ENCODE results near the gene ACY1. TPM values are rescaled to one million over a fixed set of nuclear protein-coding genes. Genes with fewer than 3 reads are reported as not detected.

Gene ACY1
- polyA plus RNA-seq, 1 of the 3 experiments (the other 2 are of a cell fraction) = 93.0 TPM

GRCh38 chr3:51967384-51968169, 15.8 kb upstream of the ACY1 start, which contains the start of gene PCBP4:
Gene PCBP4, minus strand, starts transcription at chr3:51967454. Its CDS starts 6,214 bp downstream, at chr3:51961240.
- peaks cover 39% of the 10 kb centered on the region for H3K79me2 ChIP-seq (ENCODE audit: insufficient read depth)
- WGBS (ENCODE audit: low lambda C conversion rate) = 1% methylated on average over 11 of the region's 90 CpGs
- TF ChIP-seq GATA2 (CRISPR knock-in tag; IDR thresholded peaks at IDR 0.05) = no peak; the same call in 1 of the 2 replicates
- no peak for TF ChIP-seq NFIC (IDR thresholded peaks at IDR 0.05; ENCODE audit: borderline replicate concordance)
- TF ChIP-seq SMC3 (IDR thresholded peaks at IDR 0.05; ENCODE audit: low read depth, low read length) = no peak
- no peak for TF ChIP-seq TEAD4 (IDR thresholded peaks at IDR 0.05; ENCODE audit: borderline replicate concordance, insufficient read depth)
- TF ChIP-seq, protein P1, sequence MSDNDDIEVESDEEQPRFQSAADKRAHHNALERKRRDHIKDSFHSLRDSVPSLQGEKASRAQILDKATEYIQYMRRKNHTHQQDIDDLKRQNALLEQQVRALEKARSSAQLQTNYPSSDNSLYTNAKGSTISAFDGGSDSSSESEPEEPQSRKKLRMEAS (IDR thresholded peaks at IDR 0.05; ENCODE audit: low read depth) = 0 out of 2 replicates have a peak, but pooled peaks have one; percentile 3
- no peak for TF ChIP-seq RXRA (IDR thresholded peaks at IDR 0.05; ENCODE audit: borderline replicate concordance, low read depth)
- TF ChIP-seq REST (IDR thresholded peaks at IDR 0.05; ENCODE audit: low read depth, low read length) = no peak
- TF ChIP-seq MXI1 (IDR thresholded peaks at IDR 0.05; ENCODE audit: low read depth, low read length) = peak; percentile 40; the same call in 1 of the 2 replicates
- TF ChIP-seq RAD21 (IDR thresholded peaks at IDR 0.05; ENCODE audit: low read length) = no peak
- no peak for TF ChIP-seq FOSL2 (IDR thresholded peaks at IDR 0.05; ENCODE audit: borderline replicate concordance, low read depth)
- TF ChIP-seq MEF2A (IDR thresholded peaks at IDR 0.05; ENCODE audit: borderline replicate concordance, low read depth) = no peak
- no peak for TF ChIP-seq CTCF (IDR thresholded peaks at IDR 0.05)
- TF ChIP-seq, protein P2, sequence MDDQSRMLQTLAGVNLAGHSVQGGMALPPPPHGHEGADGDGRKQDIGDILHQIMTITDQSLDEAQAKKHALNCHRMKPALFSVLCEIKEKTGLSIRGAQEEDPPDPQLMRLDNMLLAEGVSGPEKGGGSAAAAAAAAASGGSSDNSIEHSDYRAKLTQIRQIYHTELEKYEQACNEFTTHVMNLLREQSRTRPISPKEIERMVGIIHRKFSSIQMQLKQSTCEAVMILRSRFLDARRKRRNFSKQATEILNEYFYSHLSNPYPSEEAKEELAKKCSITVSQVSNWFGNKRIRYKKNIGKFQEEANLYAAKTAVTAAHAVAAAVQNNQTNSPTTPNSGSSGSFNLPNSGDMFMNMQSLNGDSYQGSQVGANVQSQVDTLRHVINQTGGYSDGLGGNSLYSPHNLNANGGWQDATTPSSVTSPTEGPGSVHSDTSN (IDR thresholded peaks at IDR 0.05) = peak; percentile 21; the same call in 1 of the 2 replicates
- no peak for TF ChIP-seq FOXM1 (IDR thresholded peaks at IDR 0.05; ENCODE audit: low read depth)
- no peak for TF ChIP-seq ZBTB33 (IDR thresholded peaks at IDR 0.05; ENCODE audit: borderline replicate concordance, low read depth)
- TF ChIP-seq SIN3A (IDR thresholded peaks at IDR 0.05; ENCODE audit: borderline replicate concordance, low read depth, low read length) = no peak
- TF ChIP-seq USF1 (IDR thresholded peaks at IDR 0.05; ENCODE audit: borderline replicate concordance, low read depth) = no peak
- no peak for TF ChIP-seq NRF1 (IDR thresholded peaks at IDR 0.05; ENCODE audit: low read depth, low read length)
- TF ChIP-seq, protein P3, sequence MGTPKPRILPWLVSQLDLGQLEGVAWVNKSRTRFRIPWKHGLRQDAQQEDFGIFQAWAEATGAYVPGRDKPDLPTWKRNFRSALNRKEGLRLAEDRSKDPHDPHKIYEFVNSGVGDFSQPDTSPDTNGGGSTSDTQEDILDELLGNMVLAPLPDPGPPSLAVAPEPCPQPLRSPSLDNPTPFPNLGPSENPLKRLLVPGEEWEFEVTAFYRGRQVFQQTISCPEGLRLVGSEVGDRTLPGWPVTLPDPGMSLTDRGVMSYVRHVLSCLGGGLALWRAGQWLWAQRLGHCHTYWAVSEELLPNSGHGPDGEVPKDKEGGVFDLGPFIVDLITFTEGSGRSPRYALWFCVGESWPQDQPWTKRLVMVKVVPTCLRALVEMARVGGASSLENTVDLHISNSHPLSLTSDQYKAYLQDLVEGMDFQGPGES (IDR thresholded peaks at IDR 0.05; ENCODE audit: low read depth, low read length) = no peak
- TF ChIP-seq GABPA (IDR thresholded peaks at IDR 0.05; ENCODE audit: low read depth) = no peak

More at GRCh38 chr3:51967384-51968169, 15.8 kb upstream of the ACY1 start, which contains the start of gene PCBP4:
- Histone ChIP-seq H3K27ac (ENCODE audit: low read depth in 2 of 2, low read length in 1 of 2) (peak within 1 kb of the TSS; percentile 54 to 97), H4K20me1 (ENCODE audit: insufficient read depth) (0 out of 2 replicates have a peak, but pooled peaks cover 4% of the 10 kb centered on the region), H3K4me2 (peak within 1 kb of the TSS; percentile 99), H3K27me3 (ENCODE audit: insufficient read depth) (no peaks in the 10 kb centered on the region), H3K9me2 (no peaks in the 10 kb centered on the region), H3K4me3 (ENCODE audit: low read depth in 2 of 2, low read length in 1 of 2) (peak within 1 kb of the TSS; percentile 76 to 79), H3K9ac (peak within 1 kb of the TSS; percentile 79), H3K9me3 (no peaks in the 10 kb centered on the region), H2AFZ (ENCODE audit: low read depth) (peak within 1 kb of the TSS; percentile 63; the same call in 1 of the 2 replicates), H3K36me3 (replicated peaks in 1 of 2; ENCODE audit: control insufficient read depth in 1 of 2, insufficient read depth in 2 of 2, low read length in 1 of 2) (no peaks in the 10 kb centered on the region), H3F3A (replicated peaks; ENCODE audit: insufficient read depth) (peaks cover 12% of the 10 kb centered on the region), H3K4me1 (ENCODE audit: control insufficient read depth in 1 of 2, insufficient read depth in 2 of 2, low read depth in 1 of 2, low read length in 1 of 2) (peaks cover 4 to 67% of the 10 kb centered on the region in 2 experiments; a peak in 2 of 4 replicates)
- peak; percentile 88 for DNase-seq
- POLR2A ChIA-PET = interaction anchor here (0.6 to 3.9 kb wide), 3 partner anchors 15 to 27 kb away, joined by 3 to 20 read pairs (median 19); partner anchors contain the start of genes ACY1, PARP3 and RRP9
- CTCF ChIA-PET = interaction anchor here (0.7 to 4.8 kb wide), 8 partner anchors 10 to 155 kb away, joined by 3 to 27 read pairs (median 6); partner anchors contain the start of genes ACY1, DUSP7, GPR62 and PARP3
